ENCODE measurements around the gene KLHL24.

DNA sequence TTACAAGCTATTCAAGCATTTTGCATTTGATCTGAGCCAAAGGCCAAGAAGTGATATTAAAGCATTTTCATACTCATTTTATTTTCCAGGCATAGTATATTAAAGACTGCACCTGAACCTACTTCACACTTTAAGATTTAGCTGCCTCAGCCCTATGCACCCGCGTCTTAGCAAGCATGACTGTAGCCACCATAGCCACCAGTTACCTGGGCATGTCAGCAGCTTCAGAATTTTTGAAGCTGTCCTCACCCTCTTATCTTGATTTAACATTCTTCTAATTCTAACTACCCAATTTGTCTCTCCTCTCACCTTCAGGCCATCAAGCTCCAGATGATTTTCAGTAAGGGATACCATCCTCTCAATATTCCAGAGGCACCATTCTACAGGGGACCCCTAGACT is 40.8 kb upstream of the KLHL24 start:
- TF ChIP-seq, protein P1, sequence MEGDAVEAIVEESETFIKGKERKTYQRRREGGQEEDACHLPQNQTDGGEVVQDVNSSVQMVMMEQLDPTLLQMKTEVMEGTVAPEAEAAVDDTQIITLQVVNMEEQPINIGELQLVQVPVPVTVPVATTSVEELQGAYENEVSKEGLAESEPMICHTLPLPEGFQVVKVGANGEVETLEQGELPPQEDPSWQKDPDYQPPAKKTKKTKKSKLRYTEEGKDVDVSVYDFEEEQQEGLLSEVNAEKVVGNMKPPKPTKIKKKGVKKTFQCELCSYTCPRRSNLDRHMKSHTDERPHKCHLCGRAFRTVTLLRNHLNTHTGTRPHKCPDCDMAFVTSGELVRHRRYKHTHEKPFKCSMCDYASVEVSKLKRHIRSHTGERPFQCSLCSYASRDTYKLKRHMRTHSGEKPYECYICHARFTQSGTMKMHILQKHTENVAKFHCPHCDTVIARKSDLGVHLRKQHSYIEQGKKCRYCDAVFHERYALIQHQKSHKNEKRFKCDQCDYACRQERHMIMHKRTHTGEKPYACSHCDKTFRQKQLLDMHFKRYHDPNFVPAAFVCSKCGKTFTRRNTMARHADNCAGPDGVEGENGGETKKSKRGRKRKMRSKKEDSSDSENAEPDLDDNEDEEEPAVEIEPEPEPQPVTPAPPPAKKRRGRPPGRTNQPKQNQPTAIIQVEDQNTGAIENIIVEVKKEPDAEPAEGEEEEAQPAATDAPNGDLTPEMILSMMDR (IDR thresholded peaks at IDR 0.05), result no peak
- TF ChIP-seq POLR2A (IDR thresholded peaks at IDR 0.05), result no peak

Measured in thyroid gland (tissue), 4 donors.